ENCODE results near the gene AFF3.

GRCh38 chr2:100151310-100151709, 8.9 kb upstream of the AFF3 start:
- no peak for TF ChIP-seq POLR2A (IDR thresholded peaks at IDR 0.05; ENCODE audit: control extremely low read depth in 1 of 2, low read depth in 2 of 2, low read length in 2 of 2)
- no peak for TF ChIP-seq CTCF (IDR thresholded peaks at IDR 0.05; ENCODE audit: control extremely low read depth in 1 of 3, insufficient read depth in 1 of 3, low read depth in 1 of 3, low read length in 3 of 3)
- TF ChIP-seq MAX (IDR thresholded peaks at IDR 0.05), result no peak
- no peak for TF ChIP-seq TAF1 (IDR thresholded peaks at IDR 0.05; ENCODE audit: low read depth, low read length)
- no peak for TF ChIP-seq CHD1 (IDR thresholded peaks at IDR 0.05; ENCODE audit: low read depth, low read length)
- no peak for TF ChIP-seq POLR2AphosphoS5 (IDR thresholded peaks at IDR 0.05; ENCODE audit: low read depth, low read length)
- no peak for TF ChIP-seq ATF2 (IDR thresholded peaks at IDR 0.05; ENCODE audit: low read length)
